Activated T-cell treated with anti-CD3 and anti-CD28 coated beads, Interleukin-2, amount 50 U/mL, for 72 hours (primary cell): ENCODE measurements around the gene MIDN. TPM values are rescaled to one million over a fixed set of nuclear protein-coding genes. Genes with fewer than 3 reads are reported as not detected.
A peak's percentile ranks its signal among the peaks of the same experiment; 100 is the strongest.

Experiments used
- ATAC-seq, 2 donors: fragments of 150-1000 bp; cut with Tn5 transposase; replicated peaks in 1 of 2; 2 replicates each; pipeline ENCODE4 v1.10.0; 2021; ENCODE audit warnings: moderate library complexity in 2 of 2, mild to moderate bottlenecking in 1 of 2
- DNase-seq, 2 donors: peaks; one replicate each; pipeline ENCODE4 v3.0.0; 2021 to 2022; ENCODE audit warnings: mixed read lengths in 1 of 2
- H3K27ac Mint-ChIP-seq: one replicate; pipeline ENCODE4 v1.8.0; 2022; ENCODE audit warnings: mild to moderate bottlenecking, moderate library complexity, mixed read lengths
- H3K27me3 Mint-ChIP-seq: one replicate; pipeline ENCODE4 v1.8.0; 2022; ENCODE audit warnings: low read depth, mixed read lengths
- H3K36me3 Mint-ChIP-seq, 2 donors: one replicate each; pipeline ENCODE4 v1.8.0; 2022; ENCODE audit warnings: mixed read lengths in 2 of 2, mild to moderate bottlenecking in 1 of 2; ENCODE audit not compliant: insufficient read depth in 2 of 2
- H3K4me1 Mint-ChIP-seq: one replicate; pipeline ENCODE4 v1.8.0; 2022; ENCODE audit warnings: low read depth, mixed read lengths
- H3K4me3 Mint-ChIP-seq, 2 donors: one replicate each; pipeline ENCODE4 v1.8.0; 2022; ENCODE audit warnings: mild to moderate bottlenecking in 2 of 2, mixed read lengths in 2 of 2, moderate library complexity in 2 of 2
- H3K9me3 Mint-ChIP-seq, 2 donors: one replicate each; pipeline ENCODE4 v1.8.0; 2022; ENCODE audit warnings: mixed read lengths in 2 of 2
- total RNA-seq, 2 donors: library from RNA; stranded (reverse); gene quantifications; one replicate each; pipeline ENCODE4 v1.2.3, GENCODE V29; 2022

The MIDN gene
- total RNA-seq, 2 donors from 2014 or later: 72.3 to 75.4 TPM

DNA sequence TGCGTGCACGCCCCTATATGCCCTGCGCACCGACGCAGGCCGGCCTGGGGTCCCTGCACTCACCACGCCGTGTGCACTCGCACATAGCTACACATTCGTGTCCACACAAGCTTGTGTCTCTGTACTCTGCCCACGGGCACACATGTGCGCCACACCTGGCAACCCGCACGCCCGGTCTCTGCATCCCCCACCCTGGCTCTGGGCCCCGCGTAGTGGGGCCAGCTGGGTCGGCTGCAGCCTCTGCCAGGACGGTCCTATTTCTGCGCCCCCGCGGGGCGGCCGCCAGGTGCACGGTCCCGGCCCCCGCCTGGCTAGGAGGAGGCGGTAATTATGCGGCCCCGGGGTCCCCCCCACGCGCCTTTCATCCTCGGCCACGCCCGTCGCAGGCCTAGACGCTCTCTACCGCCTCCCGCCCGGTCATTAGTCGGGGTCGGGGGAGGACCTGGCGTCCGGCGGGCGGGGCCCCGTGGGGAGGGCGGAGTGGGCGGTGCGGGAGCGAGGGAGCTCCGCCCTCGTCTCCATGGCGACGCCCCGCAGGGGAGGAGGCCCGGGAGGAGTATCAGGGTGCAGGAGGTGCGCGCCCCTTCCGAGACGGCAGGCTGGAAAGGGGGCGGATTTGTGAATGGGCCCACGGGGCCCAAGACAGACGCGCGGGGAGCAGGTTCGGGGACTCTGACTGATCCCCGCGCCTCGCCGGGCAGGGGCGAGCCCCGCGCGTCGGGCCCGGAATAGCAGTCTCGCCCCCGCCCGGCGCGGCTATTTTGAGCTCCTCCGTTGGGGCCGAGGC lies 17.9 kb downstream of the MIDN start:
- peak; percentile 48 to 52 for ATAC-seq
- peak overlapping the region; percentile 80 to 88 for H3K4me3 Mint-ChIP-seq
- no peaks in the 10 kb centered on the region for H3K27me3 Mint-ChIP-seq
- peaks cover 66% of the 10 kb centered on the region for H3K4me1 Mint-ChIP-seq
- peak; percentile 89 to 91 for DNase-seq
- H3K9me3 Mint-ChIP-seq: no peaks in the 10 kb centered on the region
- no peak overlapping the region for H3K27ac Mint-ChIP-seq
- H3K36me3 Mint-ChIP-seq: peaks cover 8 to 17% of the 10 kb centered on the region in 2 donors

DNA sequence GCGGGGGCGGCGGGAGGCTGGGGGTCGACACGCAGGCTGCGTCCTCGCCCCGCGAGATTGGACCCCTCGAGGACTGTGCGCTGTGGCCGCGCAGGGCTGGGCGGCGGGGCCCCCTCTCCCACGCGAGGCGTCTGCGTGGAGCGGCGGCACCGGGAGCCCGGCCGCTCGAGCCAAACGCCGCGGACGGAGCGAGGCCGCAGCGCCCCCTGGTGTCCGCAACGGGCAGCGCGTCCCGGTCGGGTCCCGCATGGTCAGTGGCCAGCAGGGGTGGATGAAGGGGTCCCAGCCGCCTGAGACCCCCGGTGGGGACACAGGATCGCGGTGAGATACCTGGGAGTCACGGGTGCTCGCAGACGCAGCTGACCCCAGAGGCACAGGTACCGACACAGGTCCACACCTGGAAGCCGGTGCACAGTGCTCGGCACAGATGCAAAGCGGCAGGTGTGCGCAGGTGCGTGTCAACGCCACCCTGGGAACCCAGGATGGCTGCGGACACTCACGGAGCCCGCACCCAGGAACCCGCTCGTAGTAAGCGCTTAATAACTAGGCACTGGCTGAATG lies 18.6 kb downstream of the MIDN start:
- Mint-ChIP-seq H3K4me3 (peak overlapping the region; percentile 80 to 88), H3K27me3 (no peaks in the 10 kb centered on the region), H3K27ac (peak overlapping the region; percentile 68), H3K36me3 (peaks cover 11 to 20% of the 10 kb centered on the region in 2 donors), H3K9me3 (no peaks in the 10 kb centered on the region), H3K4me1 (peaks cover 66% of the 10 kb centered on the region)
- ATAC-seq (peak; percentile 10 to 15), DNase-seq (peak; percentile 71 to 91)

DNA sequence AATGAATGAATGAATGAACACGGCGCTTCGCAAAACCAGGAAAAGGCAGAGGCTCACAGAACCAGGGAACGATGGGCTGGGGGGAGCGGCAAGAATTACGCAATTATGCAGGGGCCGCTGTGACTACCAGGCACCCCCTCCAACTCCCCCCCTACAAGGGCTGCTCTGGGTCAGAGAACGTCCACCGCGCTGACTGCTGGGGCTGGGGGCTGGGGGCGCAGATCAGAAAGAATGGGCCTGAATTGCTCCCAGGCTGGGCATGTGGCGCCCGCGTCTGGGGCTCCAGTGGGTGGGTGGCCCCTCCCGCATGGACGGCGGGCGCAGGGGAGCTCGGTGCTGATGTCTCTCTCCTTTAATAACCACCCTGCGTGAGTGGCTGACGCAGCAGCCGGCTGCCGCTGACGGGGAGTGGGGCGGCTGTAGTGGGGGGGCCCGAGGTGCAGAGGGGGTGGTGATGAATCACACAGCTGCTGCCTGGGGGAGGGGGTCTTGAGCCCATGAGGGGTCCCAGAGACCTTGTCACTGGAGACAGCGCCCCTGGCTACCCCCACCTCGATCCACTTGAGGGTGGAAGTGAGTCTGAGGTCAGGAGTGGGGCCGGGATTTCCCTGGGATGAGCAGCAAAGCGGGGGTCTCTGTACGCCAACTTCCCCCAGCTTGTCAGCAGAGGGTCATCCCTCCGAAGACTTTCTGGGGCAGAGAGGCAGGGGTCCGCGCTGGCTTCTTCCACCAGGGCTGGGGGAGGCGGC lies 19.3 kb downstream of the MIDN start:
- no peaks in the 10 kb centered on the region for H3K27me3 Mint-ChIP-seq
- DNase-seq: no peak
- no peaks in the 10 kb centered on the region for H3K9me3 Mint-ChIP-seq
- H3K4me1 Mint-ChIP-seq: peaks cover 68% of the 10 kb centered on the region
- H3K36me3 Mint-ChIP-seq: peaks cover 11 to 24% of the 10 kb centered on the region in 2 donors
- H3K4me3 Mint-ChIP-seq: peak overlapping the region; percentile 80 to 88
- H3K27ac Mint-ChIP-seq: no peak overlapping the region
- no peak for ATAC-seq

DNA sequence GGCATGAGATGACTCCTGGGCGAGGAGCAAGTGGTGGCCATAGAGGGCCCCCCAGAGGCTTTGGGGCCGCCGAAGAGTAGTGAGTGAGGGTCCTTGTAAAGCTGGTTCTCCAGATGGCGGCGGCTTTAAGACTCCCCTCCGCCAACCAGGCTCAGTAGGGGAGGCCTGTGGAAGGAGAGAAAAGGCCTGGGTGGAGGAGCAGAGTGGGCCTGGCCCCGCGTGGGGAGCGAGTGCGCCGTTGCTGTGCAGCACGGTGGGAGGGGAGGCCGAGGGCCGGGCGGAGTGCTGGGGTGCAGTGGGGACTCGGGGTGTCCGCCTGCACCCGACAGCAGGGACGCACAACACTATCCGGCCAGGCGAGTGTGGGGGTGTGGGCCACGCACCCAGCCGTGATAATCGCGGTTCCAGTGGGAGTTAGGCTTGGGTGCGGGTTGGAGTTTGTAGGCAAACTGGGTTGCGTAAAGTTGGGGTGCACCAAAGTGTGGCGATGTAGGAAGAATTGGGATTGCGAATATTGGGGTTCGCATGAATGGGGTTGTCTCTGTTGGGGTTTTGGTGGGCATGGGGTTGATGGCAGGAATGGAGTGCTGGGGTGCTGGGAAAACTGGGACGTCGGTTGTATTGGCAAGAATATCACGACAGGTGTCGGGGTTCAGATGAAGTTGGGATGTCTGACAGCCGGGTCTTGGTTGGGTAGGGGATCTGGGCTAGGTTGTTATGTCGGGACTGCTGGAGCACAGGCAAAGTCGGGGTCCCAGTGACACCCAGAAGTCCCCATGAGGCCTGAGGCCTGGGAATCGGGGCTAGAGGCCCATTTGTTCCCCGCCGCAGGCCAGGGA lies 20.1 kb downstream of the MIDN start:
- H3K4me3 Mint-ChIP-seq: peak overlapping the region; percentile 80 to 88
- H3K36me3 Mint-ChIP-seq: peaks cover 16 to 28% of the 10 kb centered on the region in 2 donors
- peaks cover 68% of the 10 kb centered on the region for H3K4me1 Mint-ChIP-seq
- H3K27me3 Mint-ChIP-seq: no peaks in the 10 kb centered on the region
- no peaks in the 10 kb centered on the region for H3K9me3 Mint-ChIP-seq
- no peak for DNase-seq
- H3K27ac Mint-ChIP-seq: no peak overlapping the region
- no peak for ATAC-seq

DNA sequence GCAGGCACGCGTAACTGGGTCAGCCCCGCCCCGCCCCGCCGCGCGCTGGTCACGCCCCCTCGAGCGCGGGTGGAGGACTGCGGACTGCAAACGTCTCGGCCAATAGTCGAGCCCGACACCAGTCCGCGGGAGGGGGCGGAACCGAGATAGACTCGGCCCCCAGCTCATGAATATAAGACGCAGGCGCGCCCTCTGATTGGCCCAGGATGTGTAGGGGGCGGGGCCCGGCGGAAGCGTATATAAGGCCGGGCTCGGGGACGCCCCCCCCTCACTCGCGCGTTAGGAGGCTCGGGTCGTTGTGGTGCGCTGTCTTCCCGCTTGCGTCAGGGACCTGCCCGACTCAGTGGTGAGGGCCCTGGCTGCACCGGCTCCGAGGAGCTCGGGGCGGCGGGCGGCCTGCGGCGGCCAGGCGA lies 20.7 kb downstream of the MIDN start, which contains the start of gene CIRBP:
Gene CIRBP, plus strand, starts transcription at position 268 of the 413 bp plus-strand sequence. CDS start 1,602 bp downstream, outside the sequence.
- H3K4me3 Mint-ChIP-seq: peak within 1 kb of the TSS; percentile 83 to 98
- H3K36me3 Mint-ChIP-seq: peaks cover 18 to 32% of the 10 kb centered on the region in 2 donors
- no peaks in the 10 kb centered on the region for H3K9me3 Mint-ChIP-seq
- H3K27ac Mint-ChIP-seq: peak within 1 kb of the TSS; percentile 98
- H3K27me3 Mint-ChIP-seq: no peaks in the 10 kb centered on the region
- ATAC-seq (peak; percentile 79 to 80), DNase-seq (peak; percentile 100)
- peaks cover 73% of the 10 kb centered on the region for H3K4me1 Mint-ChIP-seq

DNA sequence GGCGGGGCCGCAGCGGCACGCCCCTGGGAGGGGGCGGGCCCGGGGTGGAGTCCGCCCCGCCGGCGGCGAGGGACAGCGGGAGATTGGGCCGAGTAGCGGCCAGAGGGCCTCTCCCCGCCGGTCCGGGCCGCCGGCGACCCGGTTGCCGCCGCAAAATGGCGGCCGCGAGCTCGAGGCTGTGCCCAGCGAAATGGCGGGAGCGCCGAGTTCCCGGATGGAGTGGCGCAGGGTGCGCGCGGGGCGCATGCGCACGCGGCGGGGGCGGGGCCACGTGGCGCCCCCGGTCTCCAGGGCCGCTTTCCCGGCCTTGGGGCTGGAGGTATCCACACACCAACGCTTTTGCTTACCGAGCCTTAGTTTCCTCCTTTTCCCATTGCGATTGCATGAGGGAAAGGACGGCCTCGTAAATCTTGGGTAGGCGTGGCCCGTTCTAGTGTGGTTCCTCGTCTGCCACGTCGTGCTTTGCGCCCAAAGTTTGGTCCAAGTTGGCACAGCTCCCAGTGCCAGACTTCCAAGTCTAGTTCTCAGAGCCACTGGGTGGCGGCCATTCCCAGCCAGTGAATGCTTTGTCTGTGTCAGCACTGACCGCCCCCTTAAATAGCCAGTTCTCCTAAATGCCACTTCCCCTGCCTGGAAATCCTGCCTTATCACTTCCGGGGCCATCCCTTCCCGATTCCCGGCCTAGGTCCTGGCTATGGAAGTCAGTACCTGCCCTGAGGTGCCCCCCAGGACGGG lies 21.3 kb downstream of the MIDN start:
- ATAC-seq (peak in 1 of 2 donors; percentile 39), DNase-seq (peak; percentile 87 to 90)
- H3K4me1 Mint-ChIP-seq: peaks cover 77% of the 10 kb centered on the region
- peak overlapping the region; percentile 83 to 98 for H3K4me3 Mint-ChIP-seq
- H3K36me3 Mint-ChIP-seq: peaks cover 18 to 30% of the 10 kb centered on the region in 2 donors
- no peaks in the 10 kb centered on the region for H3K27me3 Mint-ChIP-seq
- no peaks in the 10 kb centered on the region for H3K9me3 Mint-ChIP-seq
- peak overlapping the region; percentile 98 for H3K27ac Mint-ChIP-seq

DNA sequence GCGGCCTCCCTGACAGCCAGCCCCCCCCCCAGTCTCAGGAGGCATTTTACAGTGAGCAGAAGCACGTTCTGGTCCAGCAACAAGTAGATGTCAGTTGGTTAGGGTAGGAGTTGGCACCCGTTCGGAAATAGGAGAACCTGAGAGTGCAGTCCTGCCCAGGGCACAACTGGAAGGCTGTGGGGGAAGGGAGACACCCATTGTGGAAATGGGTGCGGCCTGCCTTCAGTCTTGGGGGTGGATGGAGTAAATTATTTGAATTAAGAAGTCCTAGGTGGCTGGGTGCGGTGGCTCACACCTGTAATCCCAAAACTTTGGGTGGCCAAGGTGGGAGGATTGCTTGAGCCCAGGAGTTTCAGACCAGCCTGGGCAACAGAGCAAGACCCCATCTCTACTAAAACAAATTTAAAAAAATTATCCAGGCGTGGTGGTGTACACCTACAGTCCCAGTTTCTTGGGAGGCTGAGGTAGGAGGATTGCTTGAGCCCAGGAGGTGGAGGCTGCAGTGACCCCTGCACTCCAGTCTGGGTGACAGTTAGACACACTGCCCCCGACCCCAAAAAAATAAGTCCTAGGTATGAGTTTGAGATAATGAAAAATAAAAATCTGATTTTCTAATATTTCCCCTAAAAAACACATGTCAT lies 21.9 kb downstream of the MIDN start:
- Mint-ChIP-seq H3K4me3 (peak overlapping the region; percentile 83 to 98), H3K27me3 (no peaks in the 10 kb centered on the region), H3K27ac (peak overlapping the region; percentile 98), H3K9me3 (no peaks in the 10 kb centered on the region), H3K4me1 (peaks cover 74% of the 10 kb centered on the region), H3K36me3 (peaks cover 18 to 30% of the 10 kb centered on the region in 2 donors)
- no peak for ATAC-seq
- no peak for DNase-seq

DNA sequence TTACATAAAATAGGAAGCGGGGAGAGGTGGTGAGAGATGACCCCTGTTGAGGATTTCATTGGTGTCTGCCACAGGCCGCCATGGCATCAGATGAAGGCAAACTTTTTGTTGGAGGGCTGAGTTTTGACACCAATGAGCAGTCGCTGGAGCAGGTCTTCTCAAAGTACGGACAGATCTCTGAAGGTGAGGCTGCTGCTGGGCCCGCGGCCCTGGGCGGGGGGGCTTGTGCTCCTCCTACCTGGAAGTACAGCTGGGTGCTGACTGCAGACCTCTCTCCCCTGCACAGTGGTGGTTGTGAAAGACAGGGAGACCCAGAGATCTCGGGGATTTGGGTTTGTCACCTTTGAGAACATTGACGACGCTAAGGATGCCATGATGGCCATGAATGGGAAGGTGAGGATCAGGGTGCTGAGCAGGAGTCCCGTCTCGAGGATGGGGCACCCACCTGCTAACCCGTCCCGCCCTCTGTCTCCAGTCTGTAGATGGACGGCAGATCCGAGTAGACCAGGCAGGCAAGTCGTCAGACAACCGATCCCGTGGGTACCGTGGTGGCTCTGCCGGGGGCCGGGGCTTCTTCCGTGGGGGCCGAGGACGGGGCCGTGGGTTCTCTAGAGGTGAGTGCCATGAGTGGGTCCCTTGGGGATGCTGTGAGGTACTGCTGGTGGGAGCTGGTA lies 22.6 kb downstream of the MIDN start:
- peak overlapping the region; percentile 98 for H3K27ac Mint-ChIP-seq
- peaks cover 68% of the 10 kb centered on the region for H3K4me1 Mint-ChIP-seq
- ATAC-seq (no peak), DNase-seq (no peak)
- no peaks in the 10 kb centered on the region for H3K9me3 Mint-ChIP-seq
- H3K27me3 Mint-ChIP-seq: no peaks in the 10 kb centered on the region
- peak overlapping the region; percentile 83 to 98 for H3K4me3 Mint-ChIP-seq
- H3K36me3 Mint-ChIP-seq: peaks cover 18 to 30% of the 10 kb centered on the region in 2 donors

DNA sequence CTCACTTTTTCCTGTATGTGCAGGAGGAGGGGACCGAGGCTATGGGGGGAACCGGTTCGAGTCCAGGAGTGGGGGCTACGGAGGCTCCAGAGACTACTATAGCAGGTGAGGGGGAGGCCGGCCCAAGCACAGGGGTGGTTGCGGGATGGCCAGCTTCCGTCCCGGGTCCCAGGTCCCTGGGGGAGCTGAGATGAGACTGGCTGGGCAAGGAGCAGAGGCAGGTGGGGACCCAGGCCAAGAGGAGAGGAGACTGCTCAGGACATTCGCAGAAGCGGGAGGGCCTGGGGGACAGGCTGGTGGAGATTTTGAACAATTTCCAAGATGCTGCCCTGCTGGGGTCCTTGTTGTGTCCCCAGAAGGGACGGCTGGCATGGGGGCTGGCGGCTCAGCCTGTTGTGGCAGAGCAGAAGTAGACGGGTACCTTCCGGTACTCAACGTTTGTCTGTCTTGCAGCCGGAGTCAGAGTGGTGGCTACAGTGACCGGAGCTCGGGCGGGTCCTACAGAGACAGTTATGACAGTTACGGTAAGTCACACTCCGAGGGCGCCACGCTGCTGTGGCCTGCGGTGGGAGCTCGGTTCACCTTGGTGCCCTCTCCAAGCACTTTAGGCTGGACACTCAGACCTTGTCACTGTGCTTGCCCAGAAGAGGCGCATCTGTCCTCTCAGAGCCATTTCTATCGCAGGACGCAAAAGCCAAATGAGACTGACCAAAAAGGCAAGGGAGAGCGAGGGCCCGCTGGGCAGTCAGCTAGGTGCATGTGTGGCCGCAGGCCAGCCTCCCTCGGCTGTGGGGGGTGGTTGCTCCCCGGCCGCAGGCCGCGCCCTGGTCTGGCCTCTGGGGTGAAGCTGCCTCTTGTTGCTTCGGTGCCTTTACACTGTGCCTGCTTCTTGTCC lies 23.4 kb downstream of the MIDN start:
- Mint-ChIP-seq H3K27ac (peak overlapping the region; percentile 98), H3K9me3 (no peaks in the 10 kb centered on the region), H3K27me3 (no peaks in the 10 kb centered on the region), H3K4me3 (peak overlapping the region; percentile 83 to 98), H3K36me3 (peaks cover 18 to 34% of the 10 kb centered on the region in 2 donors), H3K4me1 (peaks cover 71% of the 10 kb centered on the region)
- no peak for ATAC-seq
- DNase-seq: no peak

DNA sequence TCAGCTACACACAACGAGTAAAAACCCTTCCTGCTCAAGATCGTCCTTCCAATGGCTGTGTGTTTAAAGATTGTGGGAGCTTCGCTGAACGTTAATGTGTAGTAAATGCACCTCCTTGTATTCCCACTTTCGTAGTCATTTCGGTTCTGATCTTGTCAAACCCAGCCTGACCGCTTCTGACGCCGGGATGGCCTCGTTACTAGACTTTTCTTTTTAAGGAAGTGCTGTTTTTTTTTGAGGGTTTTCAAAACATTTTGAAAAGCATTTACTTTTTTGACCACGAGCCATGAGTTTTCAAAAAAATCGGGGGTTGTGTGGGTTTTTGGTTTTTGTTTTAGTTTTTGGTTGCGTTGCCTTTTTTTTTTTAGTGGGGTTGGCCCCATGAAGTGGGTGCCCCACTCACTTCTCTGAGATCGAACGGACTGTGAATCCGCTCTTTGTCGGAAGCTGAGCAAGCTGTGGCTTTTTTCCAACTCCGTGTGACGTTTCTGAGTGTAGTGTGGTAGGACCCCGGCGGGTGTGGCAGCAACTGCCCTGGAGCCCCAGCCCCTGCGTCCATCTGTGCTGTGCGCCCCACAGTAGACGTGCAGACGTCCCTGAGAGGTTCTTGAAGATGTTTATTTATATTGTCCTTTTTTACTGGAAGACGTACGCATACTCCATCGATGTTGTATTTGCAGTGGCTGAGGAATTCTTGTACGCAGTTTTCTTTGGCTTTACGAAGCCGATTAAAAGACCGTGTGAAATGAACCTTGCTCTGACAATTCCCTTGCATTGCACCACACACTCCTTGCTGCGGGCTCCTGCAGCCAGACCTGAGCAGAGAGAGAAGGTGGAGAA lies 24.3 kb downstream of the MIDN start:
- Mint-ChIP-seq H3K36me3 (peaks cover 18 to 33% of the 10 kb centered on the region in 2 donors), H3K9me3 (no peaks in the 10 kb centered on the region), H3K4me3 (peak overlapping the region; percentile 37 to 61), H3K27ac (peak overlapping the region; percentile 74), H3K4me1 (peaks cover 70% of the 10 kb centered on the region), H3K27me3 (no peaks in the 10 kb centered on the region)
- ATAC-seq (no peak), DNase-seq (no peak)
